Right lobe of liver (tissue), 6 donors: Measurements from ENCODE around the gene GRAMD4. TPM values are rescaled to one million over a fixed set of nuclear protein-coding genes. Genes with fewer than 3 reads are reported as not detected.

ENCODE experiments used
- ATAC-seq, 4 donors: fragments of 200-7000 bp; cut with Tn5 transposase; one replicate each; pipeline ENCODE4 v1.9.1; 2020; ENCODE audit warnings: mild to moderate bottlenecking in 4 of 4, moderate library complexity in 4 of 4
- DNase-seq, 3 donors: peaks; one replicate each; pipeline ENCODE4 v3.0.0-alpha.2; 2020
- H3K27ac ChIP-seq, 3 donors: fragments of 200-600 bp; one replicate each; pipeline ENCODE4 v1.8.0; 2022
- H3K27me3 ChIP-seq, 2 donors: fragments of 200-600 bp; one replicate each; pipeline ENCODE4 v1.8.0; 2022
- H3K36me3 ChIP-seq, 4 donors: fragments of 200-600 bp; sonication (generic) in 1 of 4; one replicate each; pipeline versions ENCODE4 v1.5.1 to v1.8.0; 2017 to 2022; ENCODE audit warnings: control low read depth in 1 of 4
- H3K4me1 ChIP-seq, 4 donors: fragments of 200-600 bp; sonication (generic) in 1 of 4; one replicate each; pipeline versions ENCODE4 v1.5.1 to v1.8.0; 2017 to 2022; ENCODE audit warnings: control low read depth in 1 of 4
- H3K4me3 ChIP-seq, 3 donors: fragments of 200-600 bp; one replicate each; pipeline ENCODE4 v1.8.0; 2022
- H3K9me3 ChIP-seq, 4 donors: fragments of 200-600 bp; sonication (generic) in 1 of 4; one replicate each; pipeline versions ENCODE4 v1.5.1 to v1.8.0; 2017 to 2022; ENCODE audit warnings: control low read depth in 1 of 4
- POLR2A ChIP-seq: fragments of 450-650 bp; IDR thresholded peaks from one replicate; pipeline ENCODE4 v1.6.1; 2017; ENCODE audit warnings: antibody characterized with exemption, mild to moderate bottlenecking
- WGBS: methylation state at CpG from one replicate; pipeline ENCODE4 v1.1.6; 2018; ENCODE audit warnings: low coverage, low lambda C conversion rate; ENCODE audit not compliant: insufficient coverage; ENCODE audit errors: missing lambda C conversion rate; 5-methylcytosine and 5-hydroxymethylcytosine counted together
- intact Hi-C, 2 donors: fragments of 100-400 bp; cut with DNase I; formaldehyde crosslinking; loops; one replicate each; pipeline versions ENCODE4 v1.11.2 to v1.14.1; 2022
- total RNA-seq, 6 experiments: library from RNA; depleted of rRNA in 2 of 6; stranded (reverse); fragments of >200 nt in 2 of 6; fragmentation: NEBNext Ultra II Directional in 3 of 6; extraction: Animal tissue kit (Norgen Biotek cat#: 25700) in 3 of 6; gene quantifications; one replicate each; pipeline versions ENCODE4 v1.1.0 to v1.2.4, GENCODE V29; 2016 to 2023
- TF ChIP-seq, protein P1 (sequence below), 4 donors: fragments of 200-600 bp in 3 of 4; fragments of 450-650 bp in 1 of 4; IDR thresholded peaks; one replicate each; pipeline versions ENCODE4 v1.5.1 to v1.8.0; 2016 to 2022; ENCODE audit warnings: antibody characterized with exemption in 4 of 4, mild to moderate bottlenecking in 2 of 4
- donor health status: DM: no; HTN: yes; CAD: no.
- donor health status: DM: no; HTN: no; CAD: no.
- donor health status: DM: no; HTN: no; CAD: no.
- donor health status: DM: no; HTN: yes; CAD: no.
- donor health status: DM: no; HTN: yes; CAD: no.

Gene GRAMD4
- total RNA-seq, 6 experiments from 2014 or later: 29.7 to 72.0 (median 34.8) TPM

DNA sequence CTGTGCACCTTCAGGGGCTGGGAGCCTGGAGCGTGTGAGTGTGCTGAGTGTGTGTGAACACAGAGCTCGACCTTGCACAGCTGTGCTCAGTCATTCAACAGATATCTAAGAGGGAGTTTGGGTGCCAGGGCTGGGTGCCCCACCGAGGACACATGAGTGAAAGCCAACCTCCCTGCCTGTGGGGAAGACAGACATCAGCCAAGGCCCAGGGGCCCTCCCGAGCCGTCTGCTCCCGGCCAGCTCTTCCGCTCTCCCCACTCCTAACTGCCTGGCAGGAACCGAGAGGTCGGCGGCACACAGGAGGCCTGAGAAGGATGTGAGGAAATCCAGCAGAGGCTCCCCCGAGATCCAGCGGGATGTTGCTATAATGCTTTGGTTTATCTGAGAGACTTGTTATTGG lies 85.9 kb downstream of the GRAMD4 start:
- no peak for ATAC-seq
- no peak for DNase-seq
- Histone ChIP-seq H3K9me3 (no peaks in the 10 kb centered on the region), H3K4me3 (no peak overlapping the region), H3K27ac (no peak overlapping the region), H3K36me3 (peaks cover 0 to 45% (median 34%) of the 10 kb centered on the region in 4 donors), H3K27me3 (no peaks in the 10 kb centered on the region), H3K4me1 (no peaks in the 10 kb centered on the region)
- WGBS: 84% methylated on average over 5 of the region's 12 CpGs
- intact Hi-C loops: no loop called here
- TF ChIP-seq, protein P1, sequence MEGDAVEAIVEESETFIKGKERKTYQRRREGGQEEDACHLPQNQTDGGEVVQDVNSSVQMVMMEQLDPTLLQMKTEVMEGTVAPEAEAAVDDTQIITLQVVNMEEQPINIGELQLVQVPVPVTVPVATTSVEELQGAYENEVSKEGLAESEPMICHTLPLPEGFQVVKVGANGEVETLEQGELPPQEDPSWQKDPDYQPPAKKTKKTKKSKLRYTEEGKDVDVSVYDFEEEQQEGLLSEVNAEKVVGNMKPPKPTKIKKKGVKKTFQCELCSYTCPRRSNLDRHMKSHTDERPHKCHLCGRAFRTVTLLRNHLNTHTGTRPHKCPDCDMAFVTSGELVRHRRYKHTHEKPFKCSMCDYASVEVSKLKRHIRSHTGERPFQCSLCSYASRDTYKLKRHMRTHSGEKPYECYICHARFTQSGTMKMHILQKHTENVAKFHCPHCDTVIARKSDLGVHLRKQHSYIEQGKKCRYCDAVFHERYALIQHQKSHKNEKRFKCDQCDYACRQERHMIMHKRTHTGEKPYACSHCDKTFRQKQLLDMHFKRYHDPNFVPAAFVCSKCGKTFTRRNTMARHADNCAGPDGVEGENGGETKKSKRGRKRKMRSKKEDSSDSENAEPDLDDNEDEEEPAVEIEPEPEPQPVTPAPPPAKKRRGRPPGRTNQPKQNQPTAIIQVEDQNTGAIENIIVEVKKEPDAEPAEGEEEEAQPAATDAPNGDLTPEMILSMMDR (IDR thresholded peaks at IDR 0.05): no peak
- no peak for TF ChIP-seq POLR2A

DNA sequence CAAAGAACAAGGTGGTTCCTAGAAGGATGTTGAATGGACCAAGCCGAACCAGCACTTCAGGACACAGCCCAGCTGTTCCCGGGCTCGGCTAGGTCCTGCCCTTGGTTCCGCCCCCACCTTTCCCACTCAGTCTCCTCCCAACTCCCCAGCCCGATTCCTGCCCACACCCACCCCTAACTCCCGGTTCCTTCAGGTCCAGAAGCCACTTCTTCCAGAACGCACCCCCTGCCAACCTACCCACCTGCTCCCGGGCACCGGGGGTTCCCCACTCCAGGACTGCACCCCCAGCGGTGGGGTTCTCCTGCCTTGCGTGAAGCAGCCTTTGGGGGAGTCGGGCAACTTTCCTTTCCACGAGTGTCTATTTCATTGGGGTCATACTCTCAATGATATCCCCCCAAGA lies 87.1 kb downstream of the GRAMD4 start:
- intact Hi-C loops: no loop called here
- H3K4me1 ChIP-seq: no peaks in the 10 kb centered on the region
- H3K27ac ChIP-seq: no peak overlapping the region
- H3K9me3 ChIP-seq: no peaks in the 10 kb centered on the region
- no peak for TF ChIP-seq POLR2A
- TF ChIP-seq, protein P1 (IDR thresholded peaks at IDR 0.05): no peak
- DNase-seq (no peak), ATAC-seq (no peak)
- peaks cover 0 to 49% (median 37%) of the 10 kb centered on the region in 4 donors for H3K36me3 ChIP-seq
- 99% methylated on average over 11 of the region's 13 CpGs for WGBS
- H3K27me3 ChIP-seq: no peaks in the 10 kb centered on the region
- H3K4me3 ChIP-seq: no peak overlapping the region

DNA sequence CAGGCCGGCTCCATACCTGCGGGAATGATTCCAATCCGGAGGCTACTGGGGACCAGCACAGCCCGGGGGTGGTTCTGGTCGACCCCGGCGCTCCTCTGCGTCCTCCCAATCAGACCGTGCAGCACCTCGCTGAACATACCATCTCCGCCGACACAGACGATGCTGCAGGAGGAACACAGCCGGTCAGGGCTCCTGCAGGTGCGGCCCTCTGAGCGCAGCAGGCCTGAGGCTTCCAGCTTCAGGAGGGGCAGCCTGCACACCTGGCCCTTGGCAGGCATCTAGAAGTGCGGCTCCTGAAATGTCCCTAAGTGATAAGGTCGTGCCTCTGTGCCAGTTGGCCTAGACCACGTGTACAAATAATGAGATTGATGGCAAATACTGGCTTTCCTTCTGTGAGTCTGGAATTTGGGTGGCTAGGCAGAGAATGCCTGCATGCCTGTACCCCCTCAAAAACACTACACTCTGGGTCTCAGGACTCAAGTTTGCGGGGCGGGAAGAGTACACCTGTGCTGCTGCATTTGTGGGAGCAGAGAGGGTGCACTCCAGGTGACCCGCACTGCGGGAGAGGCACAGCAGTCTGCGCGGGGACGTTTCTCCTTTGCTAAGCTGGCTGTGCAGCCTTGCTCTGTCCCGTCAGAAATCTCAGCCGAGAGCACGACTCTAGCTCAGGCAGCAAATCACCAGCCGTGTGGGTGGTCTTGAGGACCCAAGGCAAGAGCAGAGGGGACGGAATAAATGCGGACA lies 87.8 kb downstream of the GRAMD4 start:
- no peak for ATAC-seq
- Histone ChIP-seq H3K27ac (no peak overlapping the region), H3K9me3 (no peaks in the 10 kb centered on the region), H3K4me3 (no peak overlapping the region), H3K27me3 (no peaks in the 10 kb centered on the region), H3K36me3 (peaks cover 0 to 49% (median 35%) of the 10 kb centered on the region in 4 donors), H3K4me1 (no peaks in the 10 kb centered on the region)
- no peak for DNase-seq
- WGBS: 76% methylated on average over 10 of the region's 32 CpGs
- intact Hi-C loops: no loop called here
- TF ChIP-seq, protein P1 (IDR thresholded peaks at IDR 0.05): no peak
- TF ChIP-seq POLR2A: no peak

DNA sequence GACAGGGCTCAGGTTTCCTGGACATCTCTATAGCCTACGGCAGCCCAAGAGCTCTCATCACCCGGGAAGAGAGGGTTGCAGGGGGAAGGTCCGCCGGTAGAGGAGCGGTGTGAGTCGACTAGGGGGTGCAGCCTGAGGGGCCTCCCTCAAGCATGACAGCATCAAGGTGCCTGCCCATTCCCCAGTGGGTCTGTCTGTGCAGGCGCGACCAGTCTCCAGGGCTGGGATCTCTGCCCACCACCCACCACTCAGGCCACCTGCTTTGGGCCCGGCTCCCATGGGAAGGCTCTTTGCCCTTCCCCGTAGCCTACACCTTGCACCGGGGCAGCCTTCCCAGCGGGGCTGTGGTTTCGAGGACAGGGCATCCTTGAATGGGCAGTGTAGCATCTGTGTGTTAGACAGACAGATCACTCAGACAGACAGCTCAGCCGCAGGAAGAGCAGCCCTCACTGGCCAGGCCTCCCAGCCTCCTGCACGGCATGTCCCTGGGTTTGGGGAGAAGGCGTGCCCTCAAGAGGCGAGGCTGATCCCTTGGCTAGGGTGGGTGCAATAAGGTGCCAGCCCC lies 88.7 kb downstream of the GRAMD4 start:
- TF ChIP-seq, protein P1 (IDR thresholded peaks at IDR 0.05): no peak
- no peak for TF ChIP-seq POLR2A
- Histone ChIP-seq H3K27me3 (no peaks in the 10 kb centered on the region), H3K9me3 (no peaks in the 10 kb centered on the region), H3K4me3 (no peak overlapping the region), H3K4me1 (no peaks in the 10 kb centered on the region), H3K36me3 (peaks cover 0 to 49% (median 34%) of the 10 kb centered on the region in 4 donors), H3K27ac (no peak overlapping the region)
- WGBS: 100% methylated on average over 2 of the region's 17 CpGs
- intact Hi-C loops: no loop called here
- no peak for DNase-seq
- ATAC-seq: peak in 1 of 4 donors; percentile 4
